Caki2 (cell line): ENCODE data around the gene BCR. TPM values are rescaled to one million over a fixed set of nuclear protein-coding genes. Genes with fewer than 3 reads are reported as not detected.

Source experiments
- DNase-seq: peaks from one replicate; pipeline ENCODE4 v3.0.0-alpha.2; 2015; ENCODE audit warnings: low read depth
- in situ Hi-C: cut with HindIII; loops from 2 replicates; pipeline ENCODE4 v1.10.0; 2016; ENCODE audit warnings: low sequenced_read_pairs, low pct_unique_long_range_greater_than_20kb, mixed read lengths
- total RNA-seq: library from RNA; depleted of rRNA; stranded (reverse); fragments of >200 nt; shearing (Covaris generic); gene quantifications from 2 replicates; pipeline ENCODE4 v1.2.3, GENCODE V29; 2014; ENCODE audit warnings: low replicate concordance

The BCR gene
- total RNA-seq, 1 experiment from 2014 or later, result 41.9 TPM

- in situ Hi-C loops, result no loop called here
- no peak for DNase-seq
Observed at GRCh38 chr22:23147617-23148387, 32.5 kb upstream of the BCR start.

- DNase-seq, result no peak
- in situ Hi-C loops, result no loop called here
Observed at GRCh38 chr22:23149743-23150238, 30.5 kb upstream of the BCR start.

GRCh38 chr22:23150762-23151161, 29.5 kb upstream of the BCR start:
- in situ Hi-C loops, result no loop called here
- DNase-seq, result no peak

- DNase-seq, result no peak
- in situ Hi-C loops, result no loop called here
Observed at GRCh38 chr22:23151827-23152226, 28.5 kb upstream of the BCR start.

GRCh38 chr22:23152238-23153114, 27.8 kb upstream of the BCR start:
- no peak for DNase-seq
- in situ Hi-C loops, result no loop called here

GRCh38 chr22:23153994-23154393, 26.3 kb upstream of the BCR start:
- in situ Hi-C loops, result no loop called here
- DNase-seq, result no peak

- in situ Hi-C loops, result no loop called here
- DNase-seq, result no peak
Observed at GRCh38 chr22:23154461-23154860, 25.8 kb upstream of the BCR start.

GRCh38 chr22:23155143-23155542, 25.2 kb upstream of the BCR start:
- in situ Hi-C loops, result no loop called here
- no peak for DNase-seq

GRCh38 chr22:23155831-23156230, 24.5 kb upstream of the BCR start:
- in situ Hi-C loops, result no loop called here
- DNase-seq, result no peak

GRCh38 chr22:23156286-23156685, 24.0 kb upstream of the BCR start:
- in situ Hi-C loops, result no loop called here

GRCh38 chr22:23157560-23158515, 22.5 kb upstream of the BCR start:
- in situ Hi-C loops, result no loop called here
- DNase-seq, result no peak

More at GRCh38 chr22:23156286-23156685, 24.0 kb upstream of the BCR start:
- no peak for DNase-seq

- in situ Hi-C loops, result no loop called here
- no peak for DNase-seq
Observed at GRCh38 chr22:23158516-23159290, 21.6 kb upstream of the BCR start.

GRCh38 chr22:23159291-23159630, 21.0 kb upstream of the BCR start:
- in situ Hi-C loops, result no loop called here
- DNase-seq, result no peak

- no peak for DNase-seq
Observed at GRCh38 chr22:23161029-23161428, 19.3 kb upstream of the BCR start.

GRCh38 chr22:23161574-23161973, 18.7 kb upstream of the BCR start:
- in situ Hi-C loops, result no loop called here
- no peak for DNase-seq

More at GRCh38 chr22:23161029-23161428, 19.3 kb upstream of the BCR start:
- in situ Hi-C loops, result no loop called here

- no peak for DNase-seq
- in situ Hi-C loops, result no loop called here
Observed at GRCh38 chr22:23163665-23164064, 16.6 kb upstream of the BCR start.

- in situ Hi-C loops, result no loop called here
- DNase-seq, result no peak
Observed at GRCh38 chr22:23164091-23164490, 16.2 kb upstream of the BCR start.
